ENCODE data around the gene TTBK1. TPM values are rescaled to one million over a fixed set of nuclear protein-coding genes. Genes with fewer than 3 reads are reported as not detected.

Gene TTBK1
- total and polyA plus RNA-seq, 10 of the 15 experiments (the other 5 are each of a cell fraction or from before 2014, with no cell fraction given), result 0.05 to 0.27 TPM; not detected in 8

DNA sequence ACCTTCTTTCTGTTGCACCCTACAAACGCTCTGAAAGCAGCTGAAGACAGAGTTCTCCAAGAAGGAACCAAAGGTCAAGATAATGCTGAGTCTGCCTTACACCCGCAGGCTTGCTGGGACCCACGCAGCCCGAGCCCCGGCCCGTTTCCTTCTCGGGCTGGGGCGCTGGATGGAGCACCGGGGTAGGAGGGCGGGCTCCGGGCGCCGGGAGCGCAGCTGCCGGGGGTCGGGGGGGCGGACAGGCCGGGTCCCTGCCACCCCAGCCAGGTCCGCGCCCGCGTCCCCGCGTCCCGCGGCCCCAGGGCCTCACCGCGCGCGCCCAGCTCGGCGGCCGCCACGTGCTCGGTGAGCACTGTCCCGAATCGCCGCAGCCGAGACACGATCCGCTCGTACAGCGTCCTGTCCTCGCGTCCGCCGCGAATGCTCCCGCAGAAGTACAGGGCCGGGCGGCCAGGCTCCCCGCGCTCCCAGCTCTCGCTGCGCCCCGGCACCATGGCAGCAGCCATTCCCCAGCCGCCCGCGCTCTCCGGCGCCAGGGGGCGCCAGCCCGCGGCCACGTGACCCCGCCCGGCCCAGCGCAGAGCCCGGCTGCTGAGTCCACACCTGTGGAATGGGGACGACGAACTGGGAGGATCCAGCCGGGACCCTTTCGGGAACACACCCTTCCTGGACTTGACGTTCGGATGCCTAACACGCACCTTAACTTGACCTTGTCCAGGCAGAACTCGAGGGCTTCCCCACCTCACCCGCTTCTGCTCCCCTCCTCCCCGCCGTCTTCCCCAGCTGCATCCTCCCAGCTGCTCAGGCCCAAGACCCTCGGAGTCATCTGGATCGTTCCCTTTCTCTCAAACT, 14.1 kb upstream of the TTBK1 start, which contains the start of gene DNPH1 (continued):
- TF ChIP-seq JUNB (IDR thresholded peaks at IDR 0.05) (no peak), RB1 (IDR thresholded peaks at IDR 0.05; ENCODE audit: borderline replicate concordance) (peak; percentile 88; the same call in 1 of the 2 replicates), TAF1 (IDR thresholded peaks at IDR 0.05; ENCODE audit: borderline replicate concordance, low read depth, low read length) (peak; percentile 73), SPI1 (IDR thresholded peaks at IDR 0.05; ENCODE audit: borderline replicate concordance, insufficient read depth, low read depth, low read length) (no peak), ZSCAN29 (IDR thresholded peaks at IDR 0.05) (no peak), RUNX3 (IDR thresholded peaks at IDR 0.05; ENCODE audit: low read length) (no peak), RELB (IDR thresholded peaks at IDR 0.05; ENCODE audit: low read depth) (no peak), MEF2A (IDR thresholded peaks at IDR 0.05; ENCODE audit: insufficient read depth, low read depth, low read length) (0 out of 2 replicates have a peak, but pooled peaks have one; percentile 15), CHD2 (IDR thresholded peaks at IDR 0.05; ENCODE audit: borderline replicate concordance, low read depth, low read length) (no peak), DPF2 (IDR thresholded peaks at IDR 0.05) (peak; percentile 86; the same call in 1 of the 2 replicates), TBL1XR1 (IDR thresholded peaks at IDR 0.05; ENCODE audit: low read depth, low read length) (no peak), NRF1 (conservative IDR thresholded peaks at IDR 0.05; ENCODE audit: low read depth, low read length) (no peak), PML (IDR thresholded peaks at IDR 0.05; ENCODE audit: low read length) (no peak), EED (IDR thresholded peaks at IDR 0.05; ENCODE audit: low read depth) (peak; percentile 24; the same call in 1 of the 2 replicates), HDAC2 (IDR thresholded peaks at IDR 0.05) (no peak), RAD51 (IDR thresholded peaks at IDR 0.05) (peak; percentile 79), CBFB (IDR thresholded peaks at IDR 0.05; ENCODE audit: low read depth) (no peak), GATAD2B (conservative IDR thresholded peaks at IDR 0.05; ENCODE audit: low read depth) (peak; percentile 94), MYB (IDR thresholded peaks at IDR 0.05; ENCODE audit: borderline replicate concordance, low read depth, low read length) (no peak), RAD21 (IDR thresholded peaks at IDR 0.05; ENCODE audit: insufficient read depth, low read depth, low read length) (peak; percentile 56), RCOR1 (conservative IDR thresholded peaks at IDR 0.05; ENCODE audit: low read depth, low read length) (no peak), TCF3 (IDR thresholded peaks at IDR 0.05; ENCODE audit: borderline replicate concordance, insufficient read depth, low read depth, low read length) (peak; percentile 68; the same call in 1 of the 2 replicates), SRF (IDR thresholded peaks at IDR 0.05; ENCODE audit: low read depth in 2 of 2, low read length in 2 of 2) (no peak), MLLT1 (IDR thresholded peaks at IDR 0.05) (peak; percentile 88), SIN3A (IDR thresholded peaks at IDR 0.05; ENCODE audit: low read depth, low read length) (no peak), WRNIP1 (IDR thresholded peaks at IDR 0.05; ENCODE audit: borderline replicate concordance, low read depth, low read length) (no peak), MXI1 (IDR thresholded peaks at IDR 0.05; ENCODE audit: low read depth, low read length) (no peak), ZBED1 (IDR thresholded peaks at IDR 0.05; ENCODE audit: borderline replicate concordance) (no peak)

All from GM12878 (cell line).